CD4-positive, alpha-beta T cell treated with Interleukin-2 at 100 ng/mL for 4 hours (primary cell): ENCODE measurements around the gene HOOK2.

Experiments
- DNase-seq: peaks from one replicate; pipeline ENCODE4 v3.0.0-alpha.2; 2020; ENCODE audit warnings: low spot score

The HOOK2 gene

DNA sequence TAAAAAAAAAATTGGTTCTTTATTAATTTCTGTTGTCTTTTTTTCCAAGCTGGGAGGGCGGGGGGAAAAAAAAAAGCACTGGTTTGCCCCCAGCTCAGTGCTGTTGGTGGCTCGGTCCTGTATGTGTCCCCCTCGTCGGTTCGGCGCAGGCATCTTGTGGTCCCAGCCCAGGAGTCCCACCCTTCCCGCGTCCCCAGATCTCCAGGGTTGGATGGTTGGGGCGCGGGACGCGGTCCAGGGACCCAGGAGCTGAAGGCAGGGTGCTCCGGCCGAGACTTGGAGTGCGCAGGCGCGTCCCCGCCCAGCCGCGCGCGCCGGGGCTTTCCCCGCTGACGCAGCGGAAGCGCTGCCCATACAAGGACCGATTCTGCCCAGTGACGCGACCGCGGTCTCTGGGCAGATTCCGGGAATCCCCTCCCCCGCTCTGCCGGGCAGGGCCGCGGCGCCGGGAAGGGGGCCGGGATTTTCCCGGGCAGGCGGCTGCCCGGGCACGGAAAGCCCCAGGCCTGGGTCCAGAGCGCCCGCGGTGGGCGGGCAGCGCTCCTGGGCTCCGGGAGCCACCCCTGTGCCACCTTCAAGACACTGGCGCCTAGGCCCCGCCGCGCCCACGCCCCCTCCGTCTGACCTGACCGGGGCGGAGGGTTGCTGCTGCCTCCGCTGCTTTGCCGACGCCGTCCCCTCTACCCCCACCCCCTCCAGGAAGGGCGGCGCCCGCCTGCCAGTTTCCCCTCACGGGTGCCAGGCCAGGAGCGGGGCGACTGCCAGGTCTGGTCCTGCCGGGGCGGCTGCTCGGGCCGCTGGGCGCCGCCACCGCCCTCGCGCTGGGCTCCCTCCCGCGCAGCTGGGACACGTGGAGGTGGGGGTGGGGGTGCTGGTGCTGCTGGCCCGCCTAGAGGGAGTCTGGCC, 18.2 kb upstream of the HOOK2 start:
- DNase-seq = peak; percentile 95

DNA sequence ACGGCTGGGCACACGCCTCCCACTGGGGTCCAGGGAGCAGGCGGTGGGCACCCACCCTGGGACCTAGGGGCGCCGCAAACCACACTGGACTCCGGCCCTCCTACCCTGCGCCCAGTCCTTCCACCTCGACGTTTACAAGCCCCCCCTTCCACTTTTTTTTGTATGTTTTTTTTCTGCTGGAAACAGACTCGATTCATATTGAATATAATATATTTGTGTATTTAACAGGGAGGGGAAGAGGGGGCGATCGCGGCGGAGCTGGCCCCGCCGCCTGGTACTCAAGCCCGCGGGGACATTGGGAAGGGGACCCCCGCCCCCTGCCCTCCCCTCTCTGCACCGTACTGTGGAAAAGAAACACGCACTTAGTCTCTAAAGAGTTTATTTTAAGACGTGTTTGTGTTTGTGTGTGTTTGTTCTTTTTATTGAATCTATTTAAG, 17.5 kb upstream of the HOOK2 start:
- no peak for DNase-seq

DNA sequence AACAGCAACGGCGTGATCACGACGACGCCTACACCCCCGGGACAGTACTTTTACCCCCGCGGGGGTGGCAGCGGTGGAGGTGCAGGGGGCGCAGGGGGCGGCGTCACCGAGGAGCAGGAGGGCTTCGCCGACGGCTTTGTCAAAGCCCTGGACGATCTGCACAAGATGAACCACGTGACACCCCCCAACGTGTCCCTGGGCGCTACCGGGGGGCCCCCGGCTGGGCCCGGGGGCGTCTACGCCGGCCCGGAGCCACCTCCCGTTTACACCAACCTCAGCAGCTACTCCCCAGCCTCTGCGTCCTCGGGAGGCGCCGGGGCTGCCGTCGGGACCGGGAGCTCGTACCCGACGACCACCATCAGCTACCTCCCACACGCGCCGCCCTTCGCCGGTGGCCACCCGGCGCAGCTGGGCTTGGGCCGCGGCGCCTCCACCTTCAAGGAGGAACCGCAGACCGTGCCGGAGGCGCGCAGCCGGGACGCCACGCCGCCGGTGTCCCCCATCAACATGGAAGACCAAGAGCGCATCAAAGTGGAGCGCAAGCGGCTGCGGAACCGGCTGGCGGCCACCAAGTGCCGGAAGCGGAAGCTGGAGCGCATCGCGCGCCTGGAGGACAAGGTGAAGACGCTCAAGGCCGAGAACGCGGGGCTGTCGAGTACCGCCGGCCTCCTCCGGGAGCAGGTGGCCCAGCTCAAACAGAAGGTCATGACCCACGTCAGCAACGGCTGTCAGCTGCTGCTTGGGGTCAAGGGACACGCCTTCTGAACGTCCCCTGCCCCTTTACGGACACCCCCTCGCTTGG, 16.9 kb upstream of the HOOK2 start:
- DNase-seq = peak; percentile 73

DNA sequence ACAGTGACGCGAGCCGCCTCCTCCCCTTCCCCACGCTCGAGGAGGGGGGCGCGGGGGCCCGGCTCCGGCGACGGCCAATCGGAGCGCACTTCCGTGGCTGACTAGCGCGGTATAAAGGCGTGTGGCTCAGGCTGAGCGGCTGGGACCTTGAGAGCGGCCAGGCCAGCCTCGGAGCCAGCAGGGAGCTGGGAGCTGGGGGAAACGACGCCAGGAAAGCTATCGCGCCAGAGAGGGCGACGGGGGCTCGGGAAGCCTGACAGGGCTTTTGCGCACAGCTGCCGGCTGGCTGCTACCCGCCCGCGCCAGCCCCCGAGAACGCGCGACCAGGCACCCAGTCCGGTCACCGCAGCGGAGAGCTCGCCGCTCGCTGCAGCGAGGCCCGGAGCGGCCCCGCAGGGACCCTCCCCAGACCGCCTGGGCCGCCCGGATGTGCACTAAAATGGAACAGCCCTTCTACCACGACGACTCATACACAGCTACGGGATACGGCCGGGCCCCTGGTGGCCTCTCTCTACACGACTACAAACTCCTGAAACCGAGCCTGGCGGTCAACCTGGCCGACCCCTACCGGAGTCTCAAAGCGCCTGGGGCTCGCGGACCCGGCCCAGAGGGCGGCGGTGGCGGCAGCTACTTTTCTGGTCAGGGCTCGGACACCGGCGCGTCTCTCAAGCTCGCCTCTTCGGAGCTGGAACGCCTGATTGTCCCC, 16.1 kb upstream of the HOOK2 start, which contains the start of gene JUNB:
Gene JUNB (plus strand): TSS at position 142 of the 706 bp plus-strand sequence. CDS start 286 bp downstream, at position 428.
- peak; percentile 97 for DNase-seq

DNA sequence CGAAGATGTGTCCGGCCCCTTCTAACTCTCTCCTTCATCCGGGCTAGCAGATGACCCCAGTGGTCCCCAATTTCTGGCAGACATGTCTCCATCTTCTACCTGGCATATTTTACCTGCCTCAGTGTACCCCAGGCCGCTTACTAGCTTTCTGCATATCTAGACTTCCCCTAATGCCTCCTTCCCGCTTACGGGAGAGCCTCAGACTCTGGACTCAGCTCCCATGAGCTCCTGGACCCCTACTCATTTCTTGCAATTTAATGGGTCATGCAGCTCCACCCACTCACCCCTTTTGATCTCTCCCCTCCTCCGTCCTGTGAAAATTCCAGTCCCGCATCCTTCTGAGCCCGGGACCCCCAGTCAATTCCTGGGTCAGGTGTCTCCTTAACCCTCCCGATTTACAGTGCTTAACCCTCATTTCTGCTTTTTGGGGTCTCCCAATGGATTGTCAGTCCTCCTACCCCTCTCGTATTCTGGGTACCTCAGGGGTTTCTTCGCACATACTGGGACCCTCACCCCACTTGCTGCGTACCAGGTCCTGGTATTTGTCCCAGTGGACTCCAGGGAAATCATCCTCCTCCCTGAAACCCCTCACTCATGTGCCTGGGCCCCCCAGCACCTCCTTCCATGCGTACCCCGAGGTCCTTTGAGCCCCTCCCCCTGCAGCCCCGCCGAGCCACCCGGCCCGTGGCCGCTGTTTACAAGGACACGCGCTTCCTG, 15.4 kb upstream of the HOOK2 start:
- no peak for DNase-seq

DNA sequence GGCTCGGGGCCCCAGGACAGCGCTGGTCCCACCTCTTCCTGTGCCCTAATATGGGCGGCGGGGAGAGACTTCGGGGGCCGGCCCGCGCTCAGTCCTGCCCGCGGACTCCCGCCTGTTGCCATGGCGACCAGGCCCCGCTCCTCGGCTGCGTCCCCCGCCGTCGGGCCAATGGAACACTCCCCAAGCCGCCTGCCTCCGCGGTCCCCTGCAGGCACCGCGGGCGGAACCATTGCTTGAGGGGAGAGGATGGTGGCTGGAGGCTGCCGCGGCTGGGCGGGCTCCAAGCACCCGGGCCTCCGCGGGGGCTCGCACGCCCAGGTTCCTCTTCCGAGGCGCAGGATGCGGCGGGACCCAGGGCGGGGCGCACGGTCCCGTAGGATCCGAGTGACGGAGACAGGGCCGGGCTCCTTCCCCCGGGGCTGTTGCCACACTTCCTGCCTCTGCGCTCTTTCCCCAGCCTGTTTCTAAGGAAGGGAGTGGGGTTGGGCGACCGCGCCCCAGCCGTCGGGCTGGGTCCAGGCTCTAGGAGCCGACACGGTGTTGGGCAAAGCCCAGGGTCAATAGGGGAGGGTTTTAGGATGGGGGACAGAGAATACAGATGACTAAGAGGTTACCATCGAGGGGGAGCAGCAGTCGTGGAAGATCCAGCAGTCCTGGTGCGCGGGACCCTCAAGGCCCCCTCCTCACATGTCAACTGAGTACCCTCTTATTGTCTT, 14.7 kb upstream of the HOOK2 start:
- peak; percentile 97 for DNase-seq

DNA sequence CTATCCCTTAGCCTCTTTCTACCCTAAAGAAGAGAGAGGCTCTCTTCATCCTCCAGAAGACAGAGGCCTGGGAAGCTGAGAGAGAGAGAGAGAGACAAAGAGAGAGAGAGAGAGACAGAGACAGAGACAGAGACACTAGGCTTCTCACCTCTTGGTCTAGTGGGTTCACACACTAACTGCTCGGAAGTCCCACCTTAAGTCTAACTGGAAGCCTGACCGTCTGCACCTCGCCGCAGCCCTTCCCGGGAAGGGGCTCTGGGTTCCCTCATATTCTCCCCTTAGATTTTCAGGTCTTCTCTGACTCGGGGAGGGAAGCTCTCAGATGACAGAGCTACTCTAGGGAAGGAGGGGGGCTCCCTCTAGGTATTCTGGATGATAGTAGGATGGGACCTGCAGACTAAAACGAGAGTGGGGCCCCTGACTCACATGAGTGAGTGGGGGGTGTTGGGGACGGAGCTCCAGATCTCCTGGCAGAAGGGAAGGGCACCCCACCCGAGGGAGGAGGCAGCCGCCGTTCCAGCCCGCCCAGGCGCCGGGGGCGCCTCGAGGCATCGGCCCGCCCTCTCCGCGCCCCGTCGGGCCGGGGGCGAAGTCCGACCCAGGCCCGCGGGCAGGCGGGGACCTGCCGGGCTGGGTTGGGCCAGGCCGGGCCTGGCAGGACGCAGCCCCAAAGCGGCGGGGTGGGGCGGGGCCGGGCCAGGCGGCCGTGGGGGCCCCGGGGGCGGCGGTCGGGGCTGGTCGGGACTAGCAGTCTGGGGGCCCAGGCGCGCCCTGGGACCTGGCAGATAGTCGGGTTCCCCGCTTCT, 13.9 kb upstream of the HOOK2 start:
- peak; percentile 37 for DNase-seq

DNA sequence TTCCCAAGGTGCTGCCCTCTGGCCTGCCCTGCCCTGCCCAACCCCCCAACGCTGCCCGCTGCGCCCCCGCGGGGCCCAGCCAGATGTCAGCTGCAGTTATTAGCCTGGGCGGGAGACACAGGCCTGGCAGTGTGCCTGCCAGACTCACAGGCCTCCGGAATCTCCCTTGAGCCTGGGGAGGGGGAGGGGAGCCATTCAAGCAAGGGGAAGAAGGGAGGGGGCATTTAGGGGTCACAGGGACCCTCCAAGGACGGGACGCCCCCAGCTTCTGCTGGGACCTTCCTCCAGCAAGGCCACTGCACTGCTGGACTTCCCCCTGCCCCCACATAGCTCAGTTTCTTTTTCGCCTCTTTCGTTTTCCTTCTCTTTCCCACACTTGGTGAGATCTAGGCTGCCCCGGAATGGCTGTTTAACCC, 13.3 kb upstream of the HOOK2 start:
- peak; percentile 60 for DNase-seq

DNA sequence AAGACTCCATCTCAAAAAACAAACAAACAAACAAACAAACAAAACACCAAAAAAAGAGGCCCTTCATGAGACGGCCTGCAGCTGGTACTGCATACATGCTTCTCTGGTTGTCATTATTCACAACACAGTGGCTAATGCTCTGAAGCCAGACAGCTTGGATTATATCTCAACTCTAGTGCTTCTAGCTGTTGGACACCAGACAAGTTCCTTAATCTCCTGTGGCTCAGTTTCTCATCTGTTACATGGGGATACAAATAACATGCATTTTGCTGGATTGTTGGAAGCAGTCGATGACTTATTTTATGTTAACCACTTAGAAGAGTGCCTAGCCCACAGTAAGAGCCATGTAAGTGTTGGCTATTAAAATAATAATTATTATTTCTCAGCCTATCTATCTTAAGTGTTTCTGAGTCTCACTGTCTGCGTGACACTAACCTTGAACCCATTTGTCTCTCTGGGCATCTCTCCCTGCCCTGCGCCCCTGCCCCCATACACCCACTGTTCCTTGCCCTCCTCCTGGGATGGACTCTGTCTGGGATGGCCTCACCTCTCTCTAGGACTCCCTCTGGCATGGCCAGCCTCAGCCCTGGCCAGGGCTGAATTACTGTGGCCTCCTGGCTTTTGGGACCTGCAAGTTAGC, 12.8 kb upstream of the HOOK2 start:
- no peak for DNase-seq

DNA sequence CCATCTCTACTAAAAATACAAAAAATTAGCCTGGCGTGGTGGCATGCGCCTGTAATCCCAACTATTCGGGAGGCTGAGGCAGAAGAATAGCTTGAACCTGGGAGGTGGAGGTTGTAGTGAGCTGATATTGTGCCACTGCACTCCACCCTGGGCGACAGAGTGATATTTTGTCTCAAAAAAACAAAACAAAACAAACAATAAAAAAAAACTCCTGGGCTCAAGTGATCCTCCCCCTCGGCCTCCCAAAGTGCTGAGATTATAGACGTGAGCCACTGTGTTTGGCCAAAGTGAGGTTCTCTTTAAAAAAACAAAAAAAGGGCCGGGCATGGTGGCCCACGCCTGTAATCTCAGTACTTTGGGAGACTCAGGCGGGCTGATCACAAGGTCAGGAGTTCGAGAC, 12.1 kb upstream of the HOOK2 start:
- DNase-seq = no peak

DNA sequence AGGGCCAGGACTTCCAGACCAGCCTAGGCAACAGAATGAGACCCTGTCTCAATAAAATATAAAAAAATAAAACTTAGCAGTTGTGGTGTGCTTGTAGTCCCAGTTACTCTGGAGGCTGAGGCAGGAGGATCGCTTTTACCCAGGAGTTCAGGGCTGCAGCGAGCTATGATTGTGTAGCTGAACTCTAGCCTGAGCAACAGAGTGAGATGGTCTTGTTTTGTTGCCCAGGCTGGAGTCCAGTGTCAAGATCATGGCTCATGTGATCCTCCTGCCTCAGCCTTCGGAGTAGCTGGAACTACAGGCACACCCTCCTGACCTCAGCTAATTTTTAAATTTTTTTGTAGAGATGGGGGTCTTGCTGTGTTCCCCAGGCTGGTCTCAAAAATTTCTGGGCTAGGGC, 11.6 kb upstream of the HOOK2 start:
- no peak for DNase-seq

DNA sequence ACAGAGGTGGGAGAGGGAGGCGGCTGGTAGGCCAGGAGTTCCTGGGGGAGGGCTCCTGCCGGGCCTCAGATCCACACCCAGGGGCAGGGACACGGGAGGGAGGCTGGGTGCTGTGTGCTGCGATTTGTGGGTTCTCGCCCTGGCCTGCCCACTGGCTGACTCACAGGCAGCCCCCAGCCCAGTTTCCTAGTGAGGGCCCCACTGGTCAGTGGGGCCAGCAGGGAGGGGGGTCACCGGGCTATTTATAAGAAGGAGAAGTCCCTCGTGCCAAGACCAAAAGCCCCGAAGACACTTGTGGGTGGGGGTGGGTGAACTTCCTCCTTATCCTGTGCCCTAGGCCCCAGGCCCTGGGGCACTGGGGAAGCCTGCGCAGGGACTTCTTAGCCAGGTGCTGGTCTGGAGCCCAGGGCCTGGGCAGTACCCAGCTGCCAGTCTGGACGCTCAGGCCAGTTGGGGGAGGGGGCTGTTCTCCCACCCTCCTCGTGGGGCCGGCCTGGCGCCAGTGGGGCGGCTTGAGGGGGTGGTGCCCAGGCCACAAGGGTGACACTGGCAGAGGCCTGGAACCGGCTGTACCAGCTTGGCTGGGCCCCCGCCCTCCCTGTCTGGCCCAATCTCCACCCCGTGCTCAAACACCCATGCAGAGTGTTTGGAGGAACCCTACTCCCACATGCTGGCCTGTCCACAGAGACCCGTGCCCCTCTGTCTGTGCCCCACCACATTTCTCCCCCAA, 11.0 kb upstream of the HOOK2 start:
- no peak for DNase-seq

DNA sequence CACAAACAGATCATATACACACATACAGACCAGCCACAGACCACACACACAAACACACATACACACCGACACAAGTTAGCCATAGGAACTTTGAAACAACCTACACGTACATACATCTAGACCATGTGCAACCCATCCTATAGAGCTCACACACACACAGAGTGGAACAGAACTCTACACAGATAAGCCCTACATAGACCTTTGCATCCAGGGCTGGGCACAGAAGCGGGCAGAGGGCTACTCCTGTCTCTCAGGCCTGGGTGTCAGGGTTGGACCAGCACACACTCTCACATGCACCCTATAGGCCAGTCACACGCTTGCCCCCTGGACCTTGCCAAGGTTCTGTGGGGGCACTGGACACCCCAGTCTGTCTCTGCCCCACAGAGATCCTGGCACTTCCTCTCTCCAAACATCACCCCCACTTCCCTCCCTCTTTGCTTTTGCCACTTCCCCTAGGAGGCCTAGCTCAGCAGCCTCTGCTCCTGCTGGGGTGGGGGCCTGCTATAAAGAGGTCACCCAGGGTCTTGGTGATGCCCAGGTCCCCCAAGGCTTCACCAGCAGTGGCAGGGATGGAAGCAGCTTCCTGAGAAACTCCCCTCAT, 10.2 kb upstream of the HOOK2 start:
- DNase-seq = no peak

DNA sequence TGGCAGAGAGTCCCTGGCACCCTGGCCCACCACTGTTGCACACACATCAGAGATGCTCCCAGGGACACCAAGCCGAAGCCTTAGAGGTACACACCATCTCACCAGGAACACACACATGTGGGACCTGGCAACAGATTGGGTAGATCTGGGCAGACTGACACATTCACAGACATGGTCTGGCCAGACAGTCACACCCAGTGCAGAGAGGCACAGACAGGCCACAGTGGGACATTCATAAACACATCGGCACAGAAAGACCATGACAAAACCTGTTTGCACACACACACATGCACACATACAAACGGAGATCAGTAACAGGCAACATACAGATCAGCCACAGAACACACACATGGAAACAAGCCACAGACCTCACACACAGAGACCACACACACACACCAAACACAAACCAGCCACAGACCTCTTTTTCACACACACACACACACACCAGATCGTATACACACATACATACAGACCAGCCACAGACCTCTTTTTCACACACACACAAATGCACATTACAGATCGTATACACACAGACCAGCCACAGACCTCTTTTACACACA, 9.6 kb upstream of the HOOK2 start:
- peak; percentile 64 for DNase-seq

DNA sequence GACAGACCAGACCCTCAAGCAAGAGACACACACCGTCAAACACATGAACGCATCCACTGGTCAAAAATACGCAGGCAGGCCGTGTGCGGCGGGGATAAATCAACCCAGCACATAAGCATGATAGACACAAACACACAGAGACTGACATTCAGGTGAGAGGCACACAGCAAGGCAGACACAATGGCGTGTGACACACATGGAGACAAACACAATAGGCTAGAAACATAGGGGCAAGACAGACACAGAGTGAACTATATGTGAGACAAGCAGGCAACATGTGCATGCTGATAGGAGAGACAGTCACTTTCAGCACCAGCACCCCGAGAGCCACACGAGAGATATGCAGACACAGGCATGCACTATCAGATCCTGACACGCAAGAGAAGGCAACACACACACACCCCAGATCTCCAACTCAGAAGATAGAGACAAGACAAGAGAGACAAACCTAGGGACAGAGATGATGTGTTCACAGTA, 9.1 kb upstream of the HOOK2 start:
- peak; percentile 35 for DNase-seq

DNA sequence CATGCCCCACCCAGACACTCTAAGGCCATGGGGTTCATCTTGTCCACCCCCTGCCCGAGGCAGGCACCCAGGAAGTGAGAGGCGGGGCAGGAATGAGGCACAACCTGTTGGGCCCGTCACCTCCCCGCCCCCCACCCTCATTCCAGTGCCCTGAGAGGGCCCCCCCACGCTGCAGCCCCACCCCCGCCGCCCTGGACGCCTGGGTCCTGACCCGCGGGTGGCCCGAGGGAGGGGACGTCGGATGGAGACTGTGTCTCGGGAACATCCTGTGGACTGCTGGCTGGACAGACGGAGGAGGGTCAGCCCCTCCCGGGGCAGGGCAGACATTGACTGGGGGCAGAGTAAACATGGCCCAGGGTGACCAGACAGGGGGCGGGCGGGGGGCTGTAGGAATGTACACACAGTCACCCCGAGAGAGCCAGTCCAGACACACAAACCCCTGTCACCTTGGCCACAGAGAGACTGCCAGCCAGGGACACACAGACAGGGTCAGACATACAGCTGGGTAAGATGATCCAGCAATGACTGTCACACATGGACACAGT, 8.6 kb upstream of the HOOK2 start:
- no peak for DNase-seq

DNA sequence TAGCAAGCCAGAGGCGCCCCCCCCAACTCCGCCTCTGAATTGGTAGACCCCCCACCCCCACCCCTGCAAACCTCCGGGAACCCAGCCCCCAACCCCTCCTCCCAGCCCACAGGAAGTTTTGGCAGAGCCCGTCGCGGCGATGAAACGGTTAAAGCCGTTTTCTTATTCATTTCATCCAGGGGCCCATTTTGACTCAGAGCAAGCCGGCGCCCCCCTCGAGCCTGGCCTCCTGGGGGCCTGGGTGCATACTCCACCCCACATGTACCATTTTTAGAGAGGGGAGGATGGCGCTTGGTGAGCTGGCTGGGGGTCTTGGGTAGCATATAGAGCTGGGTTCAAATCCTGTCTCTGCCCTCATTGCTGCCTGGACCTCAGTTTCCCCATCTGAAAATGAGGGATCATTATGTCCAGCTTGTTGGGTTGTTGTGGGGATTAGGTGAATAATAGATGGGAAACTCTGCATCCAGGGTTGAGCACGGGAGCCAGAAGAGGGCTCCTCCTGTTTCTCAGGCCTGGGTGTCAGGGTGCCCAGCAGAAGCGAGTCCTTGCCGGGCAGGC, 8.0 kb upstream of the HOOK2 start:
- peak; percentile 38 for DNase-seq
